ENCODE data around the gene PSMD11. TPM values are rescaled to one million over a fixed set of nuclear protein-coding genes. Genes with fewer than 3 reads are reported as not detected.

PSMD11 gene
- total and polyA plus RNA-seq, 12 donors = 25.0 to 128 (median 57.1) TPM

DNA sequence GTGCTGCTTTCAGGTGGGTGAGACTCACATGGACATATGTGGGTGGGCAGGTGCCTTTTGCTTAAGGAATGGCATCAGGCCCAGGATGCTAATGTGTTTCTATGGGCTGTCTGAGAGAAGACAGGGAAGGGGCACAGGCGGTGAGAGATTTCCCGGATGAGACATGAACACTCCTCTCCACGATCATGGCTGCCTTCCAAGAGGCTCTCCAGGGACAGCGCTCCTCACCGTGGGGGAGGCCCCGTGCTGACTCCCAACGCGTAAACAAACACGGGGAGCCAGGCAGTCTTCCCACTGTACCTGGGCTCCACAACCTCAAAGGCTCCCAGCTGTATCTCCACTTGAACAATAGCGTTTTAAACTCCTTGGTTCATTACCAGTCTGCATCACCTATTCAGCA, 85.3 kb downstream of the PSMD11 start:
- WGBS, 4 donors = 71 to 78% (median 73%) methylated on average over 10 of the region's 10 CpGs
- Histone ChIP-seq H3K9me3 (replicated peaks in 1 of 3) (no peaks in the 10 kb centered on the region), H3K4me3 (no peak overlapping the region), H3K27ac (no peak overlapping the region), H3K36me3 (replicated peaks in 1 of 2) (no peaks in the 10 kb centered on the region), H3K27me3 (no peaks in the 10 kb centered on the region), H3K4me1 (replicated peaks in 1 of 2) (no peaks in the 10 kb centered on the region)
- intact Hi-C loops (cut with DNase I) = no loop called here
- TF ChIP-seq POLR2A (IDR thresholded peaks at IDR 0.05) (no peak), CTCF (IDR thresholded peaks at IDR 0.05) (no peak)
- DNase-seq = no peak

Small RNA genes within 50 kb of the gene (small RNA-seq; reads per million reads assigned to genes)
- gene AC005899.2 (0 reads per million in 2 donors), gene AC005899.6 (0 reads per million in 2 donors), gene RF00019 (0 reads per million in 2 donors)

Other genes starting within 250 kb of the PSMD11 start
- 10 to 100 TPM in 1 of 9 donors, 1 to 10 TPM in 8; 1.7 to 10.2 (median 4.8) TPM for gene RHBDL3, start 178.7 kb upstream of the PSMD11 start, total RNA-seq
- gene RHBDL3, start 178.7 kb upstream of the PSMD11 start, polyA plus RNA-seq = 1 to 10 TPM; 4.9 to 9.3 (median 5.3) TPM
- 10 to 100 TPM in 8 of 9 donors, 1 to 10 TPM in 1; 9.6 to 36.5 (median 21.0) TPM for gene C17orf75, start 102.3 kb upstream of the PSMD11 start, total RNA-seq
- gene C17orf75, start 102.3 kb upstream of the PSMD11 start, polyA plus RNA-seq = 10 to 100 TPM; 13.5 to 23.8 (median 17.1) TPM
- gene ZNF207, start 94.4 kb upstream of the PSMD11 start, total RNA-seq = 100 to 1,000 TPM in 7 of 9 donors, 10 to 100 TPM in 2; 68.7 to 193 (median 135) TPM
- 100 to 1,000 TPM in 1 of 3 donors, 10 to 100 TPM in 2; 58.8 to 190 (median 68.4) TPM for gene ZNF207, start 94.4 kb upstream of the PSMD11 start, polyA plus RNA-seq
- 1 to 10 TPM; 1.1 to 4.5 (median 2.7) TPM for gene CDK5R1, start 42.5 kb downstream of the PSMD11 start, total RNA-seq
- gene CDK5R1, start 42.5 kb downstream of the PSMD11 start, polyA plus RNA-seq = 1 to 10 TPM in 2 of 3 donors, under 1 TPM in 1; 0.98 to 3.0 (median 1.8) TPM

All from adrenal gland (tissue), 12 donors.